Mesenchymal stem cell (in vitro differentiated cells and primary cell): Measurements from ENCODE around the gene DUS2.
A peak's percentile ranks its signal among the peaks of the same experiment; 100 is the strongest.

Experiments used
- DNase-seq: peaks from one replicate; pipeline ENCODE4 v3.0.0-alpha.2; 2013
- H2AFZ ChIP-seq: one replicate; pipeline ENCODE4 v1.6.1; 2013; ENCODE audit warnings: low read depth, mild to moderate bottlenecking, control low read depth, inconsistent platforms, low read length, moderate library complexity
- H2AK5ac ChIP-seq: 2 replicates; pipeline ENCODE4 v1.6.1; 2013; ENCODE audit warnings: low read length, moderate library complexity, mild to moderate bottlenecking, inconsistent platforms; ENCODE audit not compliant: severe bottlenecking
- H2BK120ac ChIP-seq: one replicate; pipeline ENCODE4 v1.6.1; 2013; ENCODE audit warnings: low read depth, mild to moderate bottlenecking, inconsistent platforms, low read length, moderate library complexity
- H2BK12ac ChIP-seq, 2 experiments: one replicate each; pipeline ENCODE4 v1.6.1; 2013; ENCODE audit warnings: inconsistent platforms in 2 of 2, low read length in 2 of 2, mild to moderate bottlenecking in 2 of 2, moderate library complexity in 2 of 2, control low read depth in 1 of 2
- H2BK15ac ChIP-seq: one replicate; pipeline ENCODE4 v1.6.1; 2013; ENCODE audit warnings: mild to moderate bottlenecking, low read depth, inconsistent platforms; ENCODE audit not compliant: poor library complexity, severe bottlenecking
- H2BK5ac ChIP-seq: 2 replicates; pipeline ENCODE4 v1.6.1; 2013; ENCODE audit warnings: low read depth, mild to moderate bottlenecking, low read length, control low read depth, inconsistent platforms; ENCODE audit not compliant: poor library complexity, severe bottlenecking
- H3K14ac ChIP-seq, 2 experiments: one replicate each; pipeline ENCODE4 v1.6.1; 2013; ENCODE audit warnings: inconsistent platforms in 2 of 2, low read length in 2 of 2, control low read depth in 1 of 2, mild to moderate bottlenecking in 1 of 2, moderate library complexity in 1 of 2
- H3K18ac ChIP-seq, 2 experiments: one replicate each; pipeline ENCODE4 v1.6.1; 2013; ENCODE audit warnings: inconsistent platforms in 2 of 2, low read length in 2 of 2, control low read depth in 1 of 2, low read depth in 1 of 2, mild to moderate bottlenecking in 1 of 2
- H3K23ac ChIP-seq, 2 experiments: one replicate each; pipeline ENCODE4 v1.6.1; 2013; ENCODE audit warnings: inconsistent platforms in 2 of 2, low read length in 2 of 2, mild to moderate bottlenecking in 2 of 2, moderate library complexity in 2 of 2, control low read depth in 1 of 2
- H3K27ac ChIP-seq: 2 replicates; pipeline ENCODE4 v1.5.1; 2013; ENCODE audit warnings: mild to moderate bottlenecking, moderate library complexity, low read length, control low read depth, inconsistent platforms; ENCODE audit not compliant: poor library complexity, severe bottlenecking
- H3K27me3 ChIP-seq, 2 experiments: 2 replicates each; pipeline versions ENCODE4 v1.6.1 to v1.7.0; 2013; ENCODE audit warnings: low read length in 2 of 2, mild to moderate bottlenecking in 2 of 2, moderate library complexity in 2 of 2, control low read depth in 1 of 2, inconsistent platforms in 1 of 2; ENCODE audit not compliant: control insufficient read depth in 1 of 2, insufficient read depth in 1 of 2
- H3K36me3 ChIP-seq, 2 experiments: 2 replicates each; pipeline versions ENCODE4 v1.6.1 to v1.7.0; 2013; ENCODE audit warnings: low read length in 2 of 2, control low read depth in 1 of 2, inconsistent platforms in 1 of 2, low read depth in 1 of 2, mild to moderate bottlenecking in 1 of 2; ENCODE audit not compliant: insufficient read depth in 2 of 2, control insufficient read depth in 1 of 2
- H3K4ac ChIP-seq, 2 experiments: one replicate each; pipeline ENCODE4 v1.6.1; 2013; ENCODE audit warnings: inconsistent platforms in 2 of 2, low read length in 2 of 2, mild to moderate bottlenecking in 2 of 2, moderate library complexity in 2 of 2, control low read depth in 1 of 2, low read depth in 1 of 2
- H3K4me1 ChIP-seq: 2 replicates; pipeline ENCODE4 v1.6.1; 2013; ENCODE audit warnings: low read depth, low read length, control low read depth; ENCODE audit not compliant: control insufficient read depth, insufficient read depth
- H3K4me2 ChIP-seq: 2 replicates; pipeline ENCODE4 v1.6.1; 2013; ENCODE audit warnings: low read length, mild to moderate bottlenecking, inconsistent platforms; ENCODE audit not compliant: poor library complexity, severe bottlenecking
- H3K4me3 ChIP-seq, 2 experiments: 2 replicates each; pipeline versions ENCODE4 v1.5.1 to v1.7.0; 2013; ENCODE audit warnings: low read length in 2 of 2, mild to moderate bottlenecking in 2 of 2, control low read depth in 1 of 2, low read depth in 1 of 2; ENCODE audit not compliant: insufficient read depth in 1 of 2
- H3K79me1 ChIP-seq: replicated peaks from 2 replicates; pipeline ENCODE4 v1.6.1; 2013; ENCODE audit warnings: mild to moderate bottlenecking, control low read depth, low read length, inconsistent platforms; ENCODE audit not compliant: poor library complexity, severe bottlenecking
- H3K9ac ChIP-seq: 2 replicates; pipeline ENCODE4 v1.7.0; 2013; ENCODE audit warnings: mild to moderate bottlenecking, low read length, moderate library complexity
- H3K9me3 ChIP-seq: 2 replicates; pipeline ENCODE4 v1.7.0; 2013; ENCODE audit warnings: mild to moderate bottlenecking, low read length; ENCODE audit not compliant: control insufficient read depth
- H4K8ac ChIP-seq: one replicate; pipeline ENCODE4 v1.6.1; 2013; ENCODE audit warnings: inconsistent platforms, mild to moderate bottlenecking, low read length, moderate library complexity
- H4K91ac ChIP-seq: one replicate; pipeline ENCODE4 v1.6.1; 2013; ENCODE audit warnings: mild to moderate bottlenecking, low read length, inconsistent platforms
- WGBS: methylation state at CpG from one replicate; pipeline ENCODE4 v1.1.7; 2013; ENCODE audit warnings: mixed read lengths; 5-methylcytosine and 5-hydroxymethylcytosine counted together

Gene DUS2

DNA sequence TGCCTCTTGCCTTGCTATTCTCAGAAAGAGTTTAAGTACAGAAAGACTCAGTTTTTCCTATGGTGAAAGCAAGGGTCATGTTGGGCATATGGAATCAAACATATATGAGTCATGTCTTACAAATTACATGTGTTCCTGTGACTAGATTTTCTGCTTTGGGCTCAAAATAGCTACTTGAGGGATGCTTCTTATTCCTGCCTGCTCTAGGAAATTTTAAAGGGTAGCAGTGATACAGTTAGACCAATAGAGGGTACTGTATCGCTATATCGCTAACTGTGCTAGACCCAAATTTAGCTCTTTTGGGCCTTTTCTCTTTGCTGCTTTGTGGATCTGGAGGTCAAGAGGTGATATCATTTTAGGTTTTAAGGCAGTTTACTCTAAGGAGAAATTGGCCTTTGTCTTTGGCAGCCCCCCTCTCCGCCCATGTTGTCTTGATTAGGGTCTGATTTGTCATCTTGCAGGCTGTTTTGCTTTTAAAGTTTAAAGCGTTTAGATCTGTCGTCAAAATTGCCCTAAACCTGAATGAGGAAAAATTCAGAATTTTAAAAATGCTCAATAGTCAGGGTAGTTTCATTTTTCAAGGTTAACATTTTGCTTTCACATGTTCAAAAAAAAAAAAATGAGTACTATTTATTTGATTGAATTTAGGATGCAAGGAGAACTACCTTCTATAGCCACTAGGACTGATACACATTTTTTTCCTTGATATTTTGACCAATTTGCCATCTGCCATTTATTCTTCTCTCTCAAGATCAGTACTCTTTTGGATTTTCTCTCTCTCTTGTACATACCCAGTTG is 70.9 kb downstream of the DUS2 start:
- 72% methylated on average over 3 of the region's 5 CpGs for WGBS
- H2BK120ac ChIP-seq, result no peak overlapping the region
- H4K91ac ChIP-seq, result no peak overlapping the region
- no peak overlapping the region for H2BK15ac ChIP-seq
- DNase-seq, result peak; percentile 77
- no peak overlapping the region for H3K27ac ChIP-seq
- H3K36me3 ChIP-seq, result no peaks in the 10 kb centered on the region
- no peak overlapping the region for H3K14ac ChIP-seq
- H3K18ac ChIP-seq, result no peak overlapping the region
- H3K4ac ChIP-seq, result no peak overlapping the region
- H3K4me3 ChIP-seq, result no peak overlapping the region
- H3K4me2 ChIP-seq, result no peak overlapping the region
- H3K9me3 ChIP-seq, result no peaks in the 10 kb centered on the region
- H3K4me1 ChIP-seq, result peaks cover 3% of the 10 kb centered on the region
- peak overlapping the region; percentile 75 for H3K9ac ChIP-seq
- no peak overlapping the region for H4K8ac ChIP-seq
- H2AK5ac ChIP-seq, result no peak overlapping the region
- no peak overlapping the region for H3K23ac ChIP-seq
- no peaks in the 10 kb centered on the region for H3K27me3 ChIP-seq
- H3K79me1 ChIP-seq, result peaks cover 14% of the 10 kb centered on the region
- no peak overlapping the region for H2AFZ ChIP-seq
- H2BK12ac ChIP-seq, result no peak overlapping the region
- no peak overlapping the region for H2BK5ac ChIP-seq

- Histone ChIP-seq H3K14ac (no peak overlapping the region), H3K4me2 (no peak overlapping the region), H3K27me3 (no peaks in the 10 kb centered on the region), H3K27ac (no peak overlapping the region), H2BK12ac (no peak overlapping the region), H3K9me3 (no peaks in the 10 kb centered on the region), H2AK5ac (no peak overlapping the region), H3K9ac (peak overlapping the region; percentile 75), H3K23ac (no peak overlapping the region), H3K79me1 (peaks cover 16% of the 10 kb centered on the region), H3K36me3 (no peaks in the 10 kb centered on the region), H4K91ac (no peak overlapping the region), H2BK5ac (no peak overlapping the region), H2BK120ac (no peak overlapping the region), H3K4me1 (peaks cover 3% of the 10 kb centered on the region), H2AFZ (no peak overlapping the region), H3K4ac (no peak overlapping the region), H4K8ac (no peak overlapping the region), H3K4me3 (no peak overlapping the region), H3K18ac (no peak overlapping the region), H2BK15ac (no peak overlapping the region)
- no CpG with 5 or more reads among the region's 4 CpGs for WGBS
- no peak for DNase-seq
Measured at GRCh38 chr16:68094614-68094934, 71.5 kb downstream of the DUS2 start.

- Histone ChIP-seq H2AK5ac (no peak overlapping the region), H3K14ac (no peak overlapping the region), H2AFZ (no peak overlapping the region), H3K4ac (no peak overlapping the region), H3K27ac (no peak overlapping the region), H4K91ac (no peak overlapping the region), H3K79me1 (peaks cover 23% of the 10 kb centered on the region), H3K36me3 (no peaks in the 10 kb centered on the region), H3K23ac (no peak overlapping the region), H2BK15ac (no peak overlapping the region), H3K4me1 (peaks cover 3% of the 10 kb centered on the region), H3K4me3 (no peak overlapping the region), H3K18ac (no peak overlapping the region), H3K9me3 (no peaks in the 10 kb centered on the region), H4K8ac (no peak overlapping the region), H2BK120ac (no peak overlapping the region), H3K4me2 (no peak overlapping the region), H3K27me3 (no peaks in the 10 kb centered on the region), H2BK5ac (no peak overlapping the region), H2BK12ac (no peak overlapping the region), H3K9ac (no peak overlapping the region)
- DNase-seq, result no peak
- 95% methylated on average over 2 of the region's 2 CpGs for WGBS
Measured at GRCh38 chr16:68096491-68096890, 73.4 kb downstream of the DUS2 start.

GRCh38 chr16:68097088-68097487 is 74.0 kb downstream of the DUS2 start:
- Histone ChIP-seq H3K14ac (no peak overlapping the region), H2AFZ (no peak overlapping the region), H3K9me3 (no peaks in the 10 kb centered on the region), H3K27me3 (no peaks in the 10 kb centered on the region), H2BK15ac (no peak overlapping the region), H3K27ac (no peak overlapping the region), H4K8ac (no peak overlapping the region), H3K4me2 (no peak overlapping the region), H2AK5ac (no peak overlapping the region), H3K36me3 (no peaks in the 10 kb centered on the region), H2BK12ac (no peak overlapping the region), H3K79me1 (peaks cover 24% of the 10 kb centered on the region), H3K9ac (no peak overlapping the region), H3K4me1 (peaks cover 1% of the 10 kb centered on the region), H2BK120ac (no peak overlapping the region), H3K23ac (no peak overlapping the region), H3K4ac (no peak overlapping the region), H3K4me3 (no peak overlapping the region), H2BK5ac (no peak overlapping the region), H3K18ac (no peak overlapping the region), H4K91ac (no peak overlapping the region)
- DNase-seq, result no peak
